ENCODE measurements around the gene ZNF445. TPM values are rescaled to one million over a fixed set of nuclear protein-coding genes. Genes with fewer than 3 reads are reported as not detected.
A peak's percentile ranks its signal among the peaks of the same experiment; 100 is the strongest.

Gene ZNF445
- total and polyA plus RNA-seq, 9 of the 15 experiments (the other 6 are each of a cell fraction or from before 2014, with no cell fraction given), result 1.2 to 26.9 (median 10.6) TPM

DNA sequence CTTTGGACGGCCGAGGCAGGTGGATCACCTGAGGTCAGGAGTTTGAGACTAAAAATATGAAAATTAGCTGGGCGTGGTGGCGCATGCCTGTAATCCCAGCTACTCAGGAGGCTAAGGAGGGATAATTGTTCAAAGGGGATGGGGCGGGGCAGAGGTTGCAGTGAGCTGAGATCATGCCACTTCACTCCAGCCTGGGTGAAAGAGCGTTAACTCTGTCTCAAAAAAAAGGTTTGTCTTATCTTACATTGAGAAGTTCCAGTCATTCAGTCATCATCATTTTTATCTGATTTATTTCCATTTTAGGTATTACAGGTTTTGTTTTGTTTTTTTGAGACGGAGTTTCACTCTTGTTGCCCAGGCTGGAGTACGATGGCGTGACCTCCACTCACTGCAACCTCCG lies 2.6 kb downstream of the ZNF445 start (continued):
- TF ChIP-seq DPF2 (IDR thresholded peaks at IDR 0.05) (peak; percentile 47; the same call in 1 of the 2 replicates), ATF7 (IDR thresholded peaks at IDR 0.05) (0 out of 2 replicates have a peak, but pooled peaks have one; percentile 24)

- ATAC-seq (no peak), DNase-seq (ENCODE audit: extremely low read depth in 1 of 4, low spot score in 3 of 4) (no peak), FAIRE-seq (no peak)
- Histone ChIP-seq H3K27me3 (ENCODE audit: control insufficient read depth in 2 of 2, insufficient read depth in 2 of 2, low read length in 2 of 2) (no peaks in the 10 kb centered on the region), H3K9me1 (ENCODE audit: control insufficient read depth, insufficient read depth, low read length) (no peaks in the 10 kb centered on the region), H3K79me2 (ENCODE audit: control insufficient read depth, insufficient read depth, low read length) (peaks cover 86% of the 10 kb centered on the region), H2AFZ (ENCODE audit: low read depth, low read length) (no peak overlapping the region), H3K27ac (ENCODE audit: extremely low read depth, low read depth, low read length) (no peak overlapping the region), H4K20me1 (replicated peaks; ENCODE audit: control insufficient read depth, insufficient read depth, low read length) (no peaks in the 10 kb centered on the region; the same call in 1 of the 2 replicates), H3K4me1 (replicated peaks in 1 of 2; ENCODE audit: control insufficient read depth in 2 of 2, insufficient read depth in 2 of 2, low read length in 2 of 2) (peaks cover 29 to 50% of the 10 kb centered on the region in 2 experiments), H3K4me2 (ENCODE audit: insufficient read depth, low read length) (no peak overlapping the region), H3K36me3 (ENCODE audit: control insufficient read depth, insufficient read depth, low read length) (peaks cover 51% of the 10 kb centered on the region), H3K9me3 (replicated peaks; ENCODE audit: control insufficient read depth, insufficient read depth, low read depth, low read length) (no peaks in the 10 kb centered on the region), H3K9ac (ENCODE audit: insufficient read depth in 1 of 2, low read depth in 2 of 2, low read length in 2 of 2) (no peak overlapping the region), H3K4me3 (no peak overlapping the region)
- CTCF ChIA-PET (ENCODE audit: low intra/inter-chr PET ratio), result no interaction called here
- no TSS peak for BruUV-seq (replicated peaks)
- POLR2A ChIA-PET, result interaction anchor here (0.7 to 2.2 kb wide), 3 partner anchors 14 to 36 kb away, joined by 3 to 5 read pairs (median 3); no protein-coding TSS in a partner anchor
- WGBS (ENCODE audit: insufficient coverage, low coverage, missing lambda C conversion rate), result 89% methylated on average over 1 of the region's 1 CpG
- in situ Hi-C loops (cut with MboI), result no loop called here
- no peak for TF ChIP-seq PCBP1 (IDR thresholded peaks at IDR 0.05; ENCODE audit: low read depth, low read length, poor library complexity, severe bottlenecking)
- intact Hi-C loops (cut with micrococcal nuclease), result no loop called here
Observed at GRCh38 chr3:44470430-44470829, 7.0 kb downstream of the ZNF445 start.

DNA sequence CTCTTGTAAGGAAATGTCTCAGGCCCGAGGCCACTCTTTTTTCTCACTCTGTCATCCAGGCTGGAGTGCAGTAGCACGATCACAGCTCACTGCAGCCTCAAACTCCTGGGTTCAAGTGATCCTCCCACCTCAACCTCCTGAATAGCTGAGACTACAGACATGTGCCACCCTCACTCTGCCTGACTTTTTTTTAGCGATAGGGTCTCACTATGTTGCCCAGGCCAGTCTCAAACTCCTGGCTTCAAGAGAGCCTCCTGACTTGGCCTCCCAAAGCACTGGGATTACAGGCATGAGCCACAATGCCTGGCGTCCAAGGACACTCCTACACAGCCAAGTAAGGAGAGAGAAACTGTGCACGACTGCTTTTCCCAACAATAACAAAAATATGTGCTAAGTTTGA lies 7.6 kb downstream of the ZNF445 start:
- Histone ChIP-seq H3K27ac (ENCODE audit: extremely low read depth, low read depth, low read length) (no peak overlapping the region; the same call in 2 of the 3 replicates), H3K9me1 (ENCODE audit: control insufficient read depth, insufficient read depth, low read length) (no peaks in the 10 kb centered on the region), H3K36me3 (ENCODE audit: control insufficient read depth, insufficient read depth, low read length) (peaks cover 51% of the 10 kb centered on the region), H3K4me3 (no peak overlapping the region), H3K4me1 (replicated peaks in 1 of 2; ENCODE audit: control insufficient read depth in 2 of 2, insufficient read depth in 2 of 2, low read length in 2 of 2) (peaks cover 25 to 50% of the 10 kb centered on the region in 2 experiments), H3K9me3 (replicated peaks; ENCODE audit: control insufficient read depth, insufficient read depth, low read depth, low read length) (no peaks in the 10 kb centered on the region), H2AFZ (ENCODE audit: low read depth, low read length) (no peak overlapping the region), H3K27me3 (ENCODE audit: control insufficient read depth in 2 of 2, insufficient read depth in 2 of 2, low read length in 2 of 2) (no peaks in the 10 kb centered on the region), H3K4me2 (ENCODE audit: insufficient read depth, low read length) (no peak overlapping the region), H3K9ac (ENCODE audit: insufficient read depth in 1 of 2, low read depth in 2 of 2, low read length in 2 of 2) (no peak overlapping the region), H4K20me1 (replicated peaks; ENCODE audit: control insufficient read depth, insufficient read depth, low read length) (no peaks in the 10 kb centered on the region; the same call in 1 of the 2 replicates), H3K79me2 (ENCODE audit: control insufficient read depth, insufficient read depth, low read length) (peaks cover 85% of the 10 kb centered on the region)
- DNase-seq (ENCODE audit: extremely low read depth in 1 of 4, low spot score in 3 of 4), result no peak
- no peak for FAIRE-seq
- CTCF ChIA-PET (ENCODE audit: low intra/inter-chr PET ratio), result no interaction called here
- in situ Hi-C loops (cut with MboI), result no loop called here
- TF ChIP-seq TBP (optimal IDR thresholded peaks at IDR 0.05; ENCODE audit: low read depth, low read length) (no peak), ZNF121 (CRISPR knock-in tag; conservative IDR thresholded peaks at IDR 0.05) (peak; percentile 52; the same call in 1 of the 2 replicates), LCOR (CRISPR knock-in tag; IDR thresholded peaks at IDR 0.05) (no peak)
- WGBS (ENCODE audit: insufficient coverage, low coverage, missing lambda C conversion rate), result 65% methylated on average over 5 of the region's 5 CpGs
- no peak for ATAC-seq
- BruUV-seq (replicated peaks), result no TSS peak
- intact Hi-C loops (cut with micrococcal nuclease), result no loop called here
- POLR2A ChIA-PET, result interaction anchor here (0.7 to 0.9 kb wide), 2 partner anchors 30 to 35 kb away, joined by 3 read pairs; no protein-coding TSS in a partner anchor

Data from K562 (cell line).